HG02623 (cell line): ENCODE results near the gene WDR81.
"Not testable (repeated sequence)": the region's sequence is repeated elsewhere in the genome, so short reads cannot be mapped to it uniquely, and the experiment has no call there.

Source experiments
- ATAC-seq: cut with Tn5 transposase; IDR thresholded peaks from one replicate; pipeline ENCODE4 v1.9.1; 2021; ENCODE audit warnings: moderate library complexity; ENCODE audit not compliant: unreplicated experiment

WDR81 gene

DNA sequence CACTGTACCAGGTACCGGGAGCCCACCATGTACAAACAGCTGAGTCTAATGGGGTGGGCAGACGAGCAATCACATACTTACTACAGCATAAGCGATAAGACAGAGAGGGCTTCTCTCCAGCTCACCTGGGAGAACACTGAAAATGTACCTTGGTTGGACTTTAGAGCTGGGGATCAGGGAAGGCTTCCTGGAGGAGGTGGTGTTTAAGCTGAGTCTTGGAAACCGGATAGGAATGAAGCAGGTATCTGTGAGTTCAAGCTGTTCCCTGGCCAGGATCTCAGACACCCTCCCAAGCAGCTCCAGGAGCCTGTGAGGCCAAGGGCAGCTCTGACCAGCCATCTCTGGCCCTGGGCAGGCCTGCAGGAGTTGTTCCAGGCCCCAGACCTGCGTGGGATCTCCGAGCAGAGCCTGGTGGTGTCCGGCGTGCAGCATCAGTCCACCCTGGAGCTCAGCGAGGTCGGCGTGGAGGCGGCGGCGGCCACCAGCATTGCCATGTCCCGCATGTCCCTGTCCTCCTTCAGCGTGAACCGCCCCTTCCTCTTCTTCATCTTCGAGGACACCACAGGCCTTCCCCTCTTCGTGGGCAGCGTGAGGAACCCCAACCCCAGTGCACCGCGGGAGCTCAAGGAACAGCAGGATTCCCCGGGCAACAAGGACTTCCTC, 29.4 kb downstream of the WDR81 start:
- ATAC-seq, result no peak

DNA sequence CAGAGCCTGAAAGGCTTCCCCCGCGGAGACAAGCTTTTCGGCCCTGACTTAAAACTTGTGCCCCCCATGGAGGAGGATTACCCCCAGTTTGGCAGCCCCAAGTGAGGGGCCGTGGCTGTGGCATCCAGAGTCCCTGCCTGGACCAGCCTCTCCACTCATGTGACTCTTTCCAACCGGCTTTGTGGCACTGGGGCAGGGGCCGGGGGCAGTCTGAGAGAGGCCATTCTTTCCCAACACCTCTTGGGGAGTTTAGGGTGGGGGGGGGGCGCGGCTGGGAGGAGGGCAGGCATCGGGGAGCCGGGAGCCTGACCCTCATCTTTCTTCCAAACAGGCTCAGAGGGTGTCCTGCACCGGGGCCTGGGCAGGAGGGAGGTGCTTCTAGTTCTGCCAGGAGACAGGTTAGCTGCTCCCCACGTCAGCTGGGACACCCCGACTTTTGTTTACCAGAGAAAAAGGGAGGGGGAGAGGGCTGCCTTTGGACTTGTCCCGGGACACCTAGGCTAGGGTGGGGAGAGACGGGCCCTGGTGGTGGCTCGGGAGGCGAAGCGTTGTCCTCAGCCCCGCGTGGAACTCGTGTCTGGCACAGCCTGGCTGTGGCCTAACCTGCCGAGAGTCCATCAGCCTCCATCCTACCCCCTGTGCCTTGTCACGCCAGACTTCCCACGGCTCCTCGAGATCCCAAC, 30.1 kb downstream of the WDR81 start:
- no peak for ATAC-seq

DNA sequence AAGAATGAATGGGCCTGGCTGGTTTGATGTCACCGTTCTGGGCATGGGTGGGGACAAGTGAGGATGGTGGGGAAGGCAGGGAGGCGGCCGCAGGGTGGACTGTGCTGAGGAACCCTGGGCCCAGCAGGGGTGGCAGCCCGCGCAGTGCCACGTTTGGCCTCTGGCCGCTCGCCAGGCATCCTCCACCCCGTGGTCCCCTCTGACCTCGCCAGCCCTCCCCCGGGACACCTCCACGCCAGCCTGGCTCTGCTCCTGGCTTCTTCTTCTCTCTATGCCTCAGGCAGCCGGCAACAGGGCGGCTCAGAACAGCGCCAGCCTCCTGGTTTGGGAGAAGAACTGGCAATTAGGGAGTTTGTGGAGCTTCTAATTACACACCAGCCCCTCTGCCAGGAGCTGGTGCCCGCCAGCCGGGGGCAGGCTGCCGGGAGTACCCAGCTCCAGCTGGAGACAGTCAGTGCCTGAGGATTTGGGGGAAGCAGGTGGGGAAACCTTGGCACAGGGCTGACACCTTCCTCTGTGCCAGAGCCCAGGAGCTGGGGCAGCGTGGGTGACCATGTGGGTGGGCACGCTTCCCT, 30.8 kb downstream of the WDR81 start:
- ATAC-seq, result no peak

DNA sequence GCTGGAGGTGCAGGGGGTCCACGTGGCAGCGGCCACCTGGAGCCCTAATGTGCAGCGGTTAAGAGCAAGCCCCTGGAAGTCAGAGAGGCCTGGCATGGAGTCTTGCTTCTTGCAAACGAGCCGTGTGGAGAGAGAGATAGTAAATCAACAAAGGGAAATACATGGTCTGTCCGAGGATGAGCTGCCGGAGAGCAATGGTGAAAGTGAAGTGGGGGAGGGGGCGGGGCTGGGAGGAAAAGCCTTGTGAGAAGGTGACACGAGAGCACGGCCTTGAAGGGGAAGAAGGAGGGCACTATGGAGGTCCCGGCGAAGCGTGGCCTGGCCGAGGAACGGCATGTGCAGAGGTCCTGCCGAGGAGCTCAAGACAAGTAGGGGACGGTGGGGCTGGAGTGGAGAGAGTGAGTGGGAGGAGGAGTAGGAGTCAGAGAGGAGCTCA, 31.3 kb downstream of the WDR81 start:
- ATAC-seq, result no peak

DNA sequence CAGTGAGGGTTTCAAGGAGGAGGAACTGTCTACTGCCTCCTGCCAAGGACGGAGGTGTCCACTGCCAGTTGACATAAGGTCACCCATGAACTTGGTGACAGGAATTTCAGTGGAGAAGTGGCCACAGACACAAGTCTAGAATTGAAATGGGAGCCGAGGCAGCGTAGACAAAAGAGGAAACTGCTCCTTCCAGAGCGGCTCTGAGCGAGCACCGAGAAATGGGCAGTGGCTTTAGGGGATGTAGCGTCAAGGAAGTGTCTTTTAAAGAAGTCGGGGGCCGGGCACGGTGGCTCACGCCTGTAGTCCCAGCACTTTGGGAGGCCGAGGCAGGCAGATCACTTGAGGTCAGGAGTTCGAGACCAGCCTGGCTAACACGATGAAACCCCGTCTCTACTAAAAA, 34.3 kb downstream of the WDR81 start:
- no peak for ATAC-seq

DNA sequence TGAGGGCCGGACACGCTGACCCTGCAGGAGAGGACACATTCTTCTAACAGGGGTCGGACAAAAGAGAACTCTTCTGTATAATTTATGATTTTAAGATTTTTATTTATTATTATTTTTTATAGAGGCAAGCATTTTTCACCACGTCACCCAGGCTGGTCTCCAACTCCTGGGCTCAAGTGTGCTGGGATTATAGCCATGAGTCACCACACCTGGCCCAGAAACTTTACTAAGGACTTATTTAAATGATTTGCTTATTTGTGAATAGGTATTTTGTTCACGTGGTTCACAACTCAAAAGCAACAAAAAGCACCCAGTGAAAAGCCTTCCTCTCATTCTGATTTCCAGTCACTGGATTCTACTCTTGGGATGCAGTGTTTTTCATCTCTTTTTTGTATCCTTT, 35.0 kb downstream of the WDR81 start:
- ATAC-seq, result no peak

DNA sequence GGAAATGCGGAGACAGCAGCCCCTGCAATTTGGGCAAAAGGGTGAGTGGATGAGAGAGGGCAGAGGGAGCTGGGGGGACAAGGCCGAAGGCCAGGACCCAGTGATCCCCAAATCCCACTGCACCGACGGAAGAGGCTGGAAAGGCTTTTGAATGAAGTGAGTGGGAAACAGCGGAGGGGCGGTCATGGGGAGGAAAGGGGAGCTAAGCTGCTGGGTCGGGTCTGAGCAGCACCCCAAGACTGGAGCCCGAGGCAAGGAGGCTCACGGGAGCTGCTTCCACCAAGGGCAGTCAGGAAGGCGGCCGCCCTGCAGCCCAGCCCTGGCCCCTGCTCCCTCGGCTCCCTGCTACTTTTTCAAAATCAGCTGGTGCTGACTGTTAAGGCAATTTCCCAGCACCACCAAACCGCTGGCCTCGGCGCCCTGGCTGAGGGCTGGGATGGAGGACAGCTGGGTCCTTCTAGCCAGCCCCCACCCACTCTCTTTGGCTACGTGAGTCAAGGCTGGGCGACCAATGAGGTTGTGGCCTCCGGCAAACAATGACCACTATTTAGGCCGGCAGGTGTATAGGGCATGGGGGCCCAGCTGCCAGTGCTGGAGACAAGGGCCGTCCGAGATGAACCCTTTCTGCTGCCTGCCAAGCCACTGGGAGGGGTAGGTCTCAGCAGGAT, 37.9 kb downstream of the WDR81 start:
- no peak for ATAC-seq

DNA sequence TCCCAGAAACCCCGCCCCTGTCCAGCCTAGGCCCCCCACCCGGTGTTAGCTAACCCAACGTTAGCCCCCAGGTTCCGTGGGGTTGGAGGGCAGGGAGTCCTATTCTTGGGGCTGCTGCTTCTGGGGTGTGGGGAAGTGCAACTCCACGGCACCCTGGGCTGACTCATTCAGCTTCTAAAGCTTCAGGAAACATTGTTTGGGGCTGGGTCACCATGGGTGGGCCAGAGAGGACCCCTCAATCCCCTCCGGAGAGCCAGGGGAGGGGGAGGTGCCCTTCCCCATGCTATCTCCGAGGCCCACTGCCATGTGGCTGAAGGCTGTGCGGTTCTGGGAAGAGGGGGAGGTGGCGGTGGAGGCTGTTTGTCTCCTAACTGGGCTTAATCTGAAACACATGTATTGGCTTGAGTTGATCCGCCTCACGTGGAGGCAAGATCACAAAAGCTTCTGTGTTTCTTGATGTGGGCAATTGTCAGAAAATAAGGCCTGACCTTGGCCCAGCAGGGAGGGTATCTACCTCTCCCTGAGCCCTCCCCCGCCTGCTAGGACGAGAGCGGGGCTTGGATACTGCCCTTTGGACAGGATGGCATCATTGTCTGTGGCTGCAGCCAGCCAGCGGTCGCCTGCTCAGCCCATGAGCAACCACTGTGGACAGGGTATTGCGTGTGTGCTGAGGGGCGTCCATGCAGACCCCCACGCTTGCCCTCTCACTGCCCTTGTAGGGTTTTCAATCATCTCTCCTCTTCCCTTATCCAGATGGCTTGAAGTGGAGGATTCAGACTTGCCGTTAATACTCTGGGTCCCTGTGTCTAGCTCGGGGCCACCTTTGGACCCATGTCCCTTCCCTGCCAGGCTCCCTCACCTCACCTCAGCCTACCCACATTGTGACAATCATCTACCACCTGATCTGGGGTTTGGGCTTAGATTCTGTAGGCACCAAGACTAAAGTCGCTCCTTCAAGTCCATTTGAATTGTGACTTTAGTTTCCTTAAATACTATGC, 38.7 kb downstream of the WDR81 start:
- ATAC-seq, result no peak

DNA sequence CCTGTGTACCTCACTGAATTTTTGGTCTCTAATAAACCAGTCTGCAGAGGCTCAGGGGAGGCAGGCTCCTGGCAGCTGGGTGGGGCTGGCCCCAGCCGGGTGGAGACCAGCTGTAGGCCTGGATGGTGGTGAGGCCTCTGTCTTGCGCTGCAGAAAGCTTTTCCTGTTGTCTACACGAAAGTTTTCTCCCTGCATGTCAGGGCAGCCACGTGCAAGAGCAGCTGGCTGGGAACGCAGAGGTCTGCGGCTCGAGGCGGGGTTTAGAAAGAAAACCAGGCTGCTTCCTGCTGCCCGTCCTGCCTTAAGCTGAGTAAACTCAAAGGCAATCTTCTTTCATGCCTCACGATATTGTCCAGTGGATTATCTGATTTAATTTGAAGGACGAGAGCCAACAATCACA, 39.8 kb downstream of the WDR81 start:
- ATAC-seq, result no peak

DNA sequence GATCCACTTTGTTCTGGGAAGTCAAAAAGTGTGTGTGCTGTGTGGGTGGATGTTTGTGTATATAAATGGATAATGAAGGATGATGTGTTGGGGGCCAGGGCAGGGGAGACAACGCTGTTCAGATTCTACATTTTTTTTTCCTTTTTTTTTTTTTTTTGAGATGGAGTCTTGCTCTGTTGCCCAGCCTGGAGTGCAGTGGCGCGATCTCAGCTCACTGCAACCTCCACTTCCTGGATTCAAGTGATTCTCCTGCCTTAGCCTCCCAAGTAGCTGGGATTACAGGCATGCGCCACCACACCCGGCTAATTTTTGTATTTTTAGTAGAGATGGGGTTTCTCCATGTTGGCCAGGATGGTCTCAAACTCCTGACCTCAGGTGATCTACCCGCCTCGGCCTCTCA, 40.2 kb downstream of the WDR81 start:
- ATAC-seq, result not testable (repeated sequence)

DNA sequence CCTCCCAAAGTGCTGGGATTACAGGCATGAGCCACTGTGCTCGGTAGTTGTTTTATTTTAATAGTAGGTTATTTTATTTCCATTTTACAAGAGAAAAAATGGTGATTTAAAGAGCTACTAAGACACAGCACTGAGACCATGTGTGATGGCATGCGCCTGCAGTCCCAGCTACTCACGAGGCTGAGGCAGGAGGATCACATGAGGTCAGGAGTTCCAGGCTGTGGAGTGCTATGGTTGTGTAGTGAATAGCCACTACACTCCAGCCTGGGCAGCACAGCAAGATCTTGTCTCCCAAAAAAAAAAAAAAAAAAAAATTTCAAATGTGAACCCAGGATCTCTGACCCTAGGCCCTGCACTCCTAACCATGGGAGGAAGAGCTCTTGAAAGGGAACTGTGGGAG, 41.1 kb downstream of the WDR81 start:
- no peak for ATAC-seq

DNA sequence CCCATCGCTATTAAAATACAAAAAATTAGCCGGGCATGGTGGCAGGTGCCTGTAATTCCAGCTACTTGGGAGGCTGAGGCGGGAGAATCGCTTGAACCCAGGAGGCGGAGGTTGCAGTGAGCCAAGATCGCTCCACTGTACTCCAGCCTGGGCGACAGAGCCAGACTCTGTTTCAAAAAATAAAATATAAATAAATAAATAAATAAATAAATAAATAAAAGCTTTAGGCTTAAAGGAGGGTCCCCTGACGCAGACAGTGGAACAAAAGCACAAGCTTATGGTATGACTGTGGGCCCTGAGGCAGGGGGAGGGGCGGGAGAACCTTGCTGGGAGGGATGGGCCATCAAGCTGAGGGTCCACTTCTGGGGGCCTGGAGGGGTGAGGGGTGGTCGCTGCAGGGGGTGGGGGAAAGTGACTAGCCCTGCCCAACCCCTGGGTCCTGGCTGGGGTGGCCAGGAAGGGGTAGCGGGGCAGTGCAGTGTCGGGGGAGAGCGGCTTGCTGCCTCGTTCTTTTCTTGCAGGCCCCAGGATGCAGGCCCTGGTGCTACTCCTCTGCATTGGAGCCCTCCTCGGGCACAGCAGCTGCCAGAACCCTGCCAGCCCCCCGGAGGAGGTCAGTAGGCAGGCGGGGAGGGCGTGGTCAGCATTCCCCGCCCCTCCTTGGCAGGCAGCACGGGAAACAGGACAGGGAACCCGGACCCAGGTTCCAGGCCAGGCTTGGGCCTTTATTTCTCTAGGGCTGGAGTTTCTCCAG, 42.1 kb downstream of the WDR81 start:
- ATAC-seq, result no peak

DNA sequence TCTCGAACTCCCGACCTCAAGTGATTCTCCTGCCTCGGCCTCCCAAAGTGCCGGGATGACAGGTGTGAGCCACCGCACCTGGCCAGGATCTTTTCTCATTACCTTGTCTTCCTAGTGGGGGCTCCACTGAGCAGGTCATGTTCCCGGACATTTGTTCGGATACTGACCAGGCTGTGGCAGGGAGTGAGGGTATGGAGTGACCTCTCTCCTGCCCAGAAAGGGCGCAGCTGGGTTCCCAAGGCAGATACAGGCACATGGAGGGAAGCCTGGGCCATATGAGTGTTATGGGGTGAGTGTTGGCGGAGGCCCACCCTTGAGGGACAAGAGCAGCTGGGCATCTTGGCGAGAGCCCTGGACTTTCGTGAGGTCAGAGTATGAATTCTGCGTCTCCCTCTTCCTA, 42.9 kb downstream of the WDR81 start:
- ATAC-seq, result no peak

DNA sequence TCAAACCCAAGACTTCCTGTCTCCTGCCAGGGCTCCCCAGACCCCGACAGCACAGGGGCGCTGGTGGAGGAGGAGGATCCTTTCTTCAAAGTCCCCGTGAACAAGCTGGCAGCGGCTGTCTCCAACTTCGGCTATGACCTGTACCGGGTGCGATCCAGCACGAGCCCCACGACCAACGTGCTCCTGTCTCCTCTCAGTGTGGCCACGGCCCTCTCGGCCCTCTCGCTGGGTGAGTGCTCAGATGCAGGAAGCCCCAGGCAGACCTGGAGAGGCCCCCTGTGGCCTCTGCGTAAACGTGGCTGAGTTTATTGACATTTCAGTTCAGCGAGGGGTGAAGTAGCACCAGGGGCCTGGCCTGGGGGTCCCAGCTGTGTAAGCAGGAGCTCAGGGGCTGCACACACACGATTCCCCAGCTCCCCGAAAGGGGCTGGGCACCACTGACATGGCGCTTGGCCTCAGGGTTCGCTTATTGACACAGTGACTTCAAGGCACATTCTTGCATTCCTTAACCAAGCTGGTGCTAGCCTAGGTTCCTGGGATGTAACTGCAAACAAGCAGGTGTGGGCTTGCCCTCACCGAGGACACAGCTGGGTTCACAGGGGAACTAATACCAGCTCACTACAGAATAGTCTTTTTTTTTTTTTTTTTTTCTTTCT, 45.4 kb downstream of the WDR81 start:
- ATAC-seq, result no peak

DNA sequence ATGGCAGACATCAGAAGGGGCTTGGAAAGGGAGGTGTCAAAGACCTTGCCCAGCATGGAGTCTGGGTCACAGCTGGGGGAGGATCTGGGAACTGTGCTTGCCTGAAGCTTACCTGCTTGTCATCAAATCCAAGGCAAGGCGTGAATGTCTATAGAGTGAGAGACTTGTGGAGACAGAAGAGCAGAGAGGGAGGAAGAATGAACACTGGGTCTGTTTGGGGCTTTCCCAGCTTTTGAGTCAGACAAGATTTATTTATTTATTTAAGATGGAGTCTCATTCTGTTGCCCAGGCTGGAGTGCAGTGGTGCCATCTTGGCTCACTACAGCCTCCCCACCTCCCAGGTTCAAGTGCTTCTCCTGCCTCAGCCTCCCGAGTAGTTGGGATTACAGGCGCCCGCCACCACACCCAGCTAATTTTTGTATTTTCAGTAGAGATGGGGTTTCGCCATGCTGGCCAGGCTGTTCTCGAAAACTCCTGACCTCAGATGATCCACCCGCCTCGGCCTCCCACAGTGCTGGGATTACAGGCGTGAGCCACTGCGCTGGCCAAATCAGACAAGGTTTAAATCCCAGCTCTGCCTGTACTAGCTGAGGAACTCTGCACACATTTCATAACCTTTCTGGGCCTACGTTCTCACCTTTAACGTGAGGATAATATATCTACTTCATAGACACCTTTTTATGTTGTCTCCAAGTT, 48.6 kb downstream of the WDR81 start:
- ATAC-seq, result not testable (repeated sequence)

DNA sequence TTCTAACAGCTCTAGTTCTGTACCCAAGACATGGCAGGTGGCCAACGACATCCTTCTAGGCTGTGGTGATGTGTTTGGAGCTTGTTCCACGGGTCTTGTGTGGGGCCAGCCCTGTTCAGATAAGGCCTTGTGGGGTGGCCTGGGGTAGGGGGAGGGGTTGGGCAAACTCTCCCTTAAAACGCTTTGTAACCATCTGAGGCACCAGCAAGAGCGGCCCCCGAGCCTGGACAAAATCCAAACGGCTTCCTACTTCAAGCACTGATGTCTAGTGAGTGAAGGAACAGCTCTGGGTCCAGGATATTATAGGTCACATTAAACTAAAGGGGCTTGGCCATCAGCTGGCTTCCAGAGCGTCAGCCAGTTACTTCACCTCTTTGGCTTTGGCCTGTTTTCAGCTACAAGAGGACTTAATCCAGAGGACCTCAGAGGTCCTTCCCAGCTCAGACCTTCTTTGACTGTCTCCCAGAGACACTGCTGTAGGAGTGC, 49.2 kb downstream of the WDR81 start:
- no peak for ATAC-seq

DNA sequence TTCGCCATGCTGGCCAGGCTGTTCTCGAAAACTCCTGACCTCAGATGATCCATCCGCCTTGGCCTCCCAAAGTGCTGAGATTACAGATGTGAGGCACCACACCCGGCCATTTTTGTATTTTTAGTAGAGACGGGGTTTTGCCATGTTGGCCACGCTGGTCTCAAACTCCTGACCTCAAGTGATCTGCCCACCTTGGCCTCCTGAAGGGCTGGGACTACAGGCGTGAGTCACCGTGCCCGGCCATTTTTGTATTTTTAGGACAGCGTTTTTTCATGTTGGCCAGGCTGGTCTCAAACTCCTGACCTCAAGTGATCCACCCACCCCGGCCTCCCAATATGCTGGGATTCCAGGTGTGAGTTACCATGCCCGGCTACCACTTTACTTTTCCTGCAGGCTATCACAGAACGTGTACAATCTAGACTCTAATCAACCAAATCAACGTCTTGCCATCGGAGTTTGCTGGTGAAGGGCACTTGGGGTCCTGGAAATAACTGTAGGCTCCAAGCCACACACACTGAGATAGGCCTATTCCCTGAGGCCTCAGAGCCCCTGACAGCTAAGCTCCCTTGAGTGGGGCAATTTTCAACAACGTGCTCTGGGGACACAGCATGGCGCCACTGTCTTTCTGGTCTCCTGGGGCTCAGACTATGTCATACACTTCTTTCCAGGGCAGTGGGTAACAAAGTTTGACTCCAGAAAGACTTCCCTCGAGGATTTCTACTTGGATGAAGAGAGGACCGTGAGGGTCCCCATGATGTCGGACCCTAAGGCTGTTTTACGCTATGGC, 50.1 kb downstream of the WDR81 start:
- ATAC-seq, result no peak

DNA sequence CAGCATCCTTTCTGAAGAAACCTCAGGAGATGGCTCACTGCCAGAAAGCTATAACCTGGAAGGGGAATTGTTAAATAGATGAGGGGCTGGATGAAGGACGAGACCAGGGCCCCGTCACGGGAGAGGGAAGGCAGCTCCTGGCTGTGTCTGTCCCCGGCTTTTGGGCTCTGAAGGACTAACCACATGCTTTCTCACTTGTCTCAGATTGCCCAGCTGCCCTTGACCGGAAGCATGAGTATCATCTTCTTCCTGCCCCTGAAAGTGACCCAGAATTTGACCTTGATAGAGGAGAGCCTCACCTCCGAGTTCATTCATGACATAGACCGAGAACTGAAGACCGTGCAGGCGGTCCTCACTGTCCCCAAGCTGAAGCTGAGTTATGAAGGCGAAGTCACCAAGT, 51.8 kb downstream of the WDR81 start:
- ATAC-seq, result no peak
